ENCODE data around the gene TMEM131.

- TF ChIP-seq POLR2A (IDR thresholded peaks at IDR 0.05) (no peak), CTCF (IDR thresholded peaks at IDR 0.05) (no peak)
Measured at GRCh38 chr2:97957432-97958183, 38.1 kb downstream of the TMEM131 start.

Measured in testis (tissue), 2 donors.